Right atrium auricular region (tissue), 2 donors: Measurements from ENCODE around the gene GRIK4. TPM values are rescaled to one million over a fixed set of nuclear protein-coding genes. Genes with fewer than 3 reads are reported as not detected.

Experiments
- DNase-seq: peaks from one replicate; pipeline ENCODE4 v3.0.0-alpha.2; 2019; ENCODE audit warnings: low spot score
- H3K27ac ChIP-seq, 2 donors: fragments of 200-600 bp; sonication (generic); 1 replicate in 1 of 2; 2 replicates in 1 of 2; pipeline ENCODE4 v1.5.1; 2016 to 2019
- H3K27me3 ChIP-seq, 2 donors: fragments of 200-600 bp; sonication (generic); one replicate each; pipeline versions ENCODE4 v1.5.1 to v1.6.0; 2017 to 2019
- H3K36me3 ChIP-seq: fragments of 200-600 bp; sonication (generic); one replicate; pipeline ENCODE4 v1.5.1; 2016
- H3K4me1 ChIP-seq, 2 donors: fragments of 200-600 bp; sonication (generic); one replicate each; pipeline versions ENCODE4 v1.5.1 to v1.6.0; 2017 to 2019
- H3K4me3 ChIP-seq, 2 donors: fragments of 200-600 bp; sonication (generic); 1 replicate in 1 of 2; 2 replicates in 1 of 2; pipeline ENCODE4 v1.5.1; 2017 to 2019; ENCODE audit warnings: mild to moderate bottlenecking in 1 of 2, moderate library complexity in 1 of 2
- H3K9me3 ChIP-seq, 2 donors: fragments of 200-600 bp; sonication (generic); one replicate each; pipeline ENCODE4 v1.5.1; 2019
- CTCF ChIP-seq, 2 donors: fragments of 200-600 bp; sonication (generic); IDR thresholded peaks; one replicate each; pipeline ENCODE4 v1.5.1; 2019; ENCODE audit warnings: antibody characterized with exemption in 2 of 2
- total RNA-seq, 2 donors: library from RNA; depleted of rRNA; stranded (reverse); fragments of >200 nt; gene quantifications; one replicate each; pipeline ENCODE4 v1.1.0, GENCODE V29; 2016

Gene GRIK4
- total RNA-seq, 2 donors from 2014 or later = 0.04 to 0.30 TPM

- no peak for TF ChIP-seq CTCF (IDR thresholded peaks at IDR 0.05)
- no peaks in the 10 kb centered on the region for H3K4me1 ChIP-seq
- DNase-seq = no peak
- H3K27ac ChIP-seq = no peak overlapping the region
- no peaks in the 10 kb centered on the region for H3K9me3 ChIP-seq
- H3K36me3 ChIP-seq = no peaks in the 10 kb centered on the region
- H3K4me3 ChIP-seq = no peak overlapping the region
- no peaks in the 10 kb centered on the region for H3K27me3 ChIP-seq
Observed at GRCh38 chr11:120648771-120649170, 137.2 kb downstream of the GRIK4 start.

GRCh38 chr11:120649316-120649715 is 137.8 kb downstream of the GRIK4 start:
- Histone ChIP-seq H3K4me3 (no peak overlapping the region), H3K36me3 (no peaks in the 10 kb centered on the region), H3K4me1 (no peaks in the 10 kb centered on the region), H3K9me3 (no peaks in the 10 kb centered on the region), H3K27me3 (no peaks in the 10 kb centered on the region), H3K27ac (no peak overlapping the region)
- DNase-seq = no peak
- no peak for TF ChIP-seq CTCF (IDR thresholded peaks at IDR 0.05)

GRCh38 chr11:120651396-120651795 is 139.8 kb downstream of the GRIK4 start:
- Histone ChIP-seq H3K4me3 (no peak overlapping the region), H3K36me3 (no peaks in the 10 kb centered on the region), H3K27ac (no peak overlapping the region), H3K4me1 (no peaks in the 10 kb centered on the region), H3K27me3 (no peaks in the 10 kb centered on the region), H3K9me3 (no peaks in the 10 kb centered on the region)
- no peak for DNase-seq
- no peak for TF ChIP-seq CTCF (IDR thresholded peaks at IDR 0.05)

- no peaks in the 10 kb centered on the region for H3K9me3 ChIP-seq
- H3K27ac ChIP-seq = no peak overlapping the region
- H3K4me3 ChIP-seq = no peak overlapping the region
- H3K36me3 ChIP-seq = no peaks in the 10 kb centered on the region
- TF ChIP-seq CTCF (IDR thresholded peaks at IDR 0.05) = no peak
- no peak for DNase-seq
- no peaks in the 10 kb centered on the region for H3K27me3 ChIP-seq
- H3K4me1 ChIP-seq = no peaks in the 10 kb centered on the region
Observed at GRCh38 chr11:120651836-120652235, 140.3 kb downstream of the GRIK4 start.

GRCh38 chr11:120652705-120653335 is 141.3 kb downstream of the GRIK4 start:
- H3K4me1 ChIP-seq = no peaks in the 10 kb centered on the region
- no peak overlapping the region for H3K4me3 ChIP-seq
- no peaks in the 10 kb centered on the region for H3K36me3 ChIP-seq
- no peak for DNase-seq
- TF ChIP-seq CTCF (IDR thresholded peaks at IDR 0.05) = no peak
- no peaks in the 10 kb centered on the region for H3K9me3 ChIP-seq
- no peak overlapping the region for H3K27ac ChIP-seq
- no peaks in the 10 kb centered on the region for H3K27me3 ChIP-seq

GRCh38 chr11:120655589-120655988 is 144.0 kb downstream of the GRIK4 start:
- no peak for TF ChIP-seq CTCF (IDR thresholded peaks at IDR 0.05)
- H3K4me1 ChIP-seq = no peaks in the 10 kb centered on the region
- no peak for DNase-seq
- no peak overlapping the region for H3K27ac ChIP-seq
- H3K36me3 ChIP-seq = no peaks in the 10 kb centered on the region
- H3K9me3 ChIP-seq = no peaks in the 10 kb centered on the region
- no peaks in the 10 kb centered on the region for H3K27me3 ChIP-seq
- H3K4me3 ChIP-seq = no peak overlapping the region
